Keratinocyte (primary cell): ENCODE results near the gene TIPARP.

Source experiments
- CTCF ChIP-seq, 3 experiments: IDR thresholded peaks in 1 of 3; conservative IDR thresholded peaks in 1 of 3; optimal IDR thresholded peaks in 1 of 3; 2 replicates in 2 of 3; 3 replicates in 1 of 3; pipeline versions ENCODE3 to v1.5.1; 2011; ENCODE audit warnings: low read length in 3 of 3, mild to moderate bottlenecking in 3 of 3, moderate library complexity in 2 of 3, control low read depth in 1 of 3, inconsistent platforms in 1 of 3; ENCODE audit not compliant: insufficient read depth in 2 of 3; ENCODE audit errors: extremely low read depth in 1 of 3
- EZH2 ChIP-seq: IDR thresholded peaks from one replicate; pipeline ENCODE4 v1.6.1; 2012; ENCODE audit warnings: inconsistent platforms, mild to moderate bottlenecking, low read length, moderate library complexity

DNA sequence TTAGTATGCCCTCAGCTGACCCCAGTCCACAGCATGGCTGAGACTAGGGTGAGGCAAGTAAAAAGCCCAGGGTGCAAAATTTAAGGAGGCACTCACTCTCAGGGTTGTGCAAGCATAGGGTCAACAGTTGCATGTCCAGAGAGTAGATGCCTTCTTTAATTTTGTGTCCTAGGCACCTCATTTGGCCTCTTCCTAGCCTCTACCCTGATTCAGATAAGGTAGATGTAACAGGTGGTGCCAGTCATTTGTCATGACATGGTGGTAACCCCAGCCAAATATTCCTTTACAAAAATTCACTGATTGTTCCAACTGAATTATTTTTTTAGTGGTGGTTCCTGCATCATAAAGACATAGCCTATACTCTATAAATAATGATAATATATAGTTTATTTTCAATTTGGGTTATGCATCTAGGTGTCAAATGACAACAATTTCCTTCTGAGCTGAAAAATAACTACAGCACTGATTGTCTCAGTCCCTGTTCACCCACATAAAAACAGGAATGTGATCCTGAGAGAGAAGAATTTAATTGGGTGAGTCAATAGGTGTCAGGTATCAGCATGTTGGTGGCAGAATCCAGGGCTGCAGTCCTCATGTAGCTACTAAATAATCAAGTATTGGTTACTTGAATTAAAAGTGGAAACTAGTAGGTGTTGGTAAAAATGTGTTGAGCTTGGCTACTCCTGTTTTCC, 44.2 kb upstream of the TIPARP start:
- TF ChIP-seq CTCF (optimal IDR thresholded peaks at IDR 0.05 in 1 of 3, IDR thresholded peaks at IDR 0.05 in 1 of 3, conservative IDR thresholded peaks at IDR 0.05 in 1 of 3; ENCODE audit: extremely low read depth in 1 of 3, insufficient read depth in 2 of 3, low read length in 3 of 3) (no peak), EZH2 (no peak)
